Measurements from ENCODE around the gene FAM184A.

FAM184A gene

DNA sequence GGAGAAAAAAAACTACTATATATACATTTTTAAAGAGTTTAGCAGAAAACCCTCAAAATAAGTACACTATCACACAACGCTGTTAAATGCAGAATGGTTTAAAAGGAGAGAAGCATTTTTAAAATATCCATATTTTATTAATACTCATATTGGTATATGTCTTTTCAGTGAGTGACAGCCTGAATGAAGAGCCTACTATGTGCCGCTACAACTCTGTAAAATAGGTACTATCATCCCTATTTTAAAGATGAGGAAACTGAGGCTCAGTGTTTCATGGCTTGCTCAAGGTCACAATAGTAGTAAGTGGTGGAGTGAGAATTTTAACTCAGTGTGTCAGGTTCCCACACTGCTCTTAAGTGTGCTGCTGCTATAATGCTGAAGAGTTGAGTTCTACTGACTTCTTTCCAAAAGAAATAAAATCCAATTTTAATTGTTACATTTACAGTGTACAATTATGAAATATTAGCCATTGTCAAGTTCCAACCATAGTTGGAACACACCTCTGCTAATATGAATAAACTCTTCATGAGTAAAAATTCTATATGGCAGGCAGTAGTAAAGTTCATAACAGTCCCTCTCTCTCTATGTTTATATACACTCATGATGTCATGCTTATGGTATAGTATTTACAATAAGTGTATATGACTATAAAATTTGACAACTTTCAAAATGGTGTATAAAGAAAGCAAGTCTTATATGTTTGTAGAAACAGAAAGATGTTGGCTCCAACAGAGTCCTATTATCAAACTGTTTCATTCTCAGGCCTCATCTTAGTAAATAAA is 3.1 kb downstream of the FAM184A start:
- Histone ChIP-seq H3K4me3 (ENCODE audit: insufficient read depth, low read depth, low read length) (no peak overlapping the region), H3K27ac (ENCODE audit: insufficient read depth, low read depth, low read length, poor library complexity, severe bottlenecking) (no peak overlapping the region), H3K36me3 (ENCODE audit: control insufficient read depth, insufficient read depth, low read length) (no peaks in the 10 kb centered on the region), H3K4me1 (ENCODE audit: control insufficient read depth, insufficient read depth, low read length) (peaks cover 5% of the 10 kb centered on the region), H3K9me3 (ENCODE audit: control insufficient read depth, low read length) (no peaks in the 10 kb centered on the region), H3K27me3 (ENCODE audit: control insufficient read depth, insufficient read depth, low read length, poor library complexity, severe bottlenecking) (peaks cover 26% of the 10 kb centered on the region)
- whole genome bisulfite sequencing, 2 experiments: 100% methylated on average over 1 of the region's 2 CpGs; no CpG with 5 or more reads in 1 of the 2 experiments

DNA sequence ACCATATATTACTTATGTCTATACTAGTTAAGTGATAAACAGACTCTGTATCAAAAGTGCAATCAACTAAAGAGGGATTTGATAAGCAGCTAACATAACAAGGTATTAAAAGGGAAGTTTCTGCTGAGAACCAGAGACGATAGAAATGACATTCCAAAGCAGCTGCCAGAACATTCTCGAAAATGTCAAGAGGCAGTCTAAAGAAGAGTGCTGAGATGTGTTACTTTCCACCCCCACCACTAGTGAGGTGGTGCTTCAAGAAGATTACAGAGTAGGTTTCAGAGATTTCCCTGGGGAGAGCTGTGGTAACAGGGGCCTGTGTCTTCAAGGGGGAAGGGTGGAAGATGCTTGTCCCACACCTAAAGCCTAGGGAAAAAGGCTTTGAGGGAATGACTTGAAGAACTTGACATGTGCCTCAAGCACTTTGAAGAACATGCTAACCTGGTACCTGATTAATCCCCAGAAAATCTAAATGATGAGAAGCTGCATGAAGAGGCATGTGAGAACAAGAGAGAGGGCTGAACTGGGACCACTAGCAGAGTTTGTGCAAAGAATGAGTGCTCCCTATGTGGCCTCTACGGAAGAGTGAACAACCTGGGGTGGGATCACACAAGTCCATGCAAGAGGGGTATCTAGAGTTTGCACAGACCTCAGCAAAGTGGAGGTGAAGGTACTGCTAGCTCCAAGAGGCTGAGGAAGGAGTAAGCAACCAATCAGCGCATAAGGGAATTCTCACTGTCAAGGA is 5.0 kb downstream of the FAM184A start:
- H3K4me1 ChIP-seq (ENCODE audit: control insufficient read depth, insufficient read depth, low read length): no peaks in the 10 kb centered on the region
- no peak overlapping the region for H3K4me3 ChIP-seq (ENCODE audit: insufficient read depth, low read depth, low read length)
- H3K27ac ChIP-seq (ENCODE audit: insufficient read depth, low read depth, low read length, poor library complexity, severe bottlenecking): no peak overlapping the region
- no peaks in the 10 kb centered on the region for H3K36me3 ChIP-seq (ENCODE audit: control insufficient read depth, insufficient read depth, low read length)
- 89 to 93% methylated on average over 4 of the region's 4 CpGs for WGBS, 2 experiments
- H3K27me3 ChIP-seq (ENCODE audit: control insufficient read depth, insufficient read depth, low read length, poor library complexity, severe bottlenecking): peaks cover 10% of the 10 kb centered on the region
- H3K9me3 ChIP-seq (ENCODE audit: control insufficient read depth, low read length): no peaks in the 10 kb centered on the region

DNA sequence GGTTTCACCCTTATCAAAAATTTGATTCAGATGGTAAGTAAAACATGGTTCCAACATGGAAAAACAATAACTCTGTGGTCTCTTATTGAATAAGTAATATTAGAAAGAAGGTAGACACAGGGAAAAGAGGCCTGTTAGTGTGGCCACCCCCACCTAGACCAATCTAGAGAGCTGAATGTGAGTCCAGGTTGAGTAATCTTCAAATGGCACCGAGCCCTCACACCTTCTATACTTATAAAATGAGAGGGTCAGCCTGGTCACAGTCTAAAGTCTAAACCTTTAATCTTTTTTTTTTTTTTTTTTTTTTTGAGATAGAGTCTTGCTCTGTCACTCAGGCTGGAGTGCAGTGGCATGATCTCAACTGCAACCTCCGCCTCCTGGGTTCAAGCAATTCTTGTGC is 6.9 kb downstream of the FAM184A start:
- 94 to 100% methylated on average over 1 to 2 of the region's 2 CpGs for WGBS, 2 experiments
- Histone ChIP-seq H3K36me3 (ENCODE audit: control insufficient read depth, insufficient read depth, low read length) (no peaks in the 10 kb centered on the region), H3K4me3 (ENCODE audit: insufficient read depth, low read depth, low read length) (no peak overlapping the region), H3K27ac (ENCODE audit: insufficient read depth, low read depth, low read length, poor library complexity, severe bottlenecking) (no peak overlapping the region), H3K27me3 (ENCODE audit: control insufficient read depth, insufficient read depth, low read length, poor library complexity, severe bottlenecking) (no peaks in the 10 kb centered on the region), H3K4me1 (ENCODE audit: control insufficient read depth, insufficient read depth, low read length) (no peaks in the 10 kb centered on the region), H3K9me3 (ENCODE audit: control insufficient read depth, low read length) (no peaks in the 10 kb centered on the region)

DNA sequence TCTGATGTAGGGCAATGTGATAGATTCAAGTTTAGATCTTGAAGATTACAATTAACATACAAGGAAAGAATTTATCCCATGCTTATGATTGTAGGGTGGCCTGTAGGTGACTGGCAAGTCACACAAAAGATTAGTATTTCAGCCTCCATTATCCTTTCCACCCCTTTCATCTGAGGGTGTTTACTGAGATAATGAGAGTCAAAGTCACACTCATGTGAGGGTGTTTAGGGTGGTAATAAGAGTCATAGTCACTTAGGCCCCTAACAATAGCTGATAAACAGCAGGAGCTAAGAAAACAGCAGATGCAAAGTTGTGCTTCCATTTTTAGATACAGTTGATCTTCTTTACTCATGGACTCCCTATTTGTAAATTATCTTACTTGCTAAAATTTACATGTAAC is 11.4 kb downstream of the FAM184A start:
- no peaks in the 10 kb centered on the region for H3K4me1 ChIP-seq (ENCODE audit: control insufficient read depth, insufficient read depth, low read length)
- no peaks in the 10 kb centered on the region for H3K9me3 ChIP-seq (ENCODE audit: control insufficient read depth, low read length)
- H3K27ac ChIP-seq (ENCODE audit: insufficient read depth, low read depth, low read length, poor library complexity, severe bottlenecking): no peak overlapping the region
- no peak overlapping the region for H3K4me3 ChIP-seq (ENCODE audit: insufficient read depth, low read depth, low read length)
- H3K36me3 ChIP-seq (ENCODE audit: control insufficient read depth, insufficient read depth, low read length): no peaks in the 10 kb centered on the region
- H3K27me3 ChIP-seq (ENCODE audit: control insufficient read depth, insufficient read depth, low read length, poor library complexity, severe bottlenecking): no peaks in the 10 kb centered on the region

DNA sequence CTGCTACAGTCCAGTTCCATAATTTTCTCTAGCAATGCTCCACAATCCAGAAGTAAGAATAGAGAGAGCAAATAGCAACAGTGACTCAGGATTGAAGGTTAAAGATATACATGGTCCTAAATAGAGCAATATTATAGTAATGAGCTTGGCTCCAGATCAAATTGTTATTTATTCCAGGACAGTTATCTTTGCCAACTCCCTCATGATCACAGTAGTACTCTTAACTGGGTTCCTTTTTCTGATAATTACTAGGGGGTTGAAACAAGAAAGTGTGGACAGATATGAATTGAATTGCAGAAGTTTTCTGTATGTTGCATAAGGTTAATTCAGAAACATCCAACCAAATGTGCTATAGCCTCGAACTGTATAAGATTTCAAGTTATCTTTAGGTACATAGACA is 11.9 kb downstream of the FAM184A start:
- no peaks in the 10 kb centered on the region for H3K9me3 ChIP-seq (ENCODE audit: control insufficient read depth, low read length)
- 100% methylated on average over 1 of the region's 1 CpG; no CpG with 5 or more reads in 1 of the 2 experiments for WGBS, 2 experiments
- no peak overlapping the region for H3K4me3 ChIP-seq (ENCODE audit: insufficient read depth, low read depth, low read length)
- no peaks in the 10 kb centered on the region for H3K36me3 ChIP-seq (ENCODE audit: control insufficient read depth, insufficient read depth, low read length)
- no peaks in the 10 kb centered on the region for H3K27me3 ChIP-seq (ENCODE audit: control insufficient read depth, insufficient read depth, low read length, poor library complexity, severe bottlenecking)
- H3K27ac ChIP-seq (ENCODE audit: insufficient read depth, low read depth, low read length, poor library complexity, severe bottlenecking): no peak overlapping the region
- no peaks in the 10 kb centered on the region for H3K4me1 ChIP-seq (ENCODE audit: control insufficient read depth, insufficient read depth, low read length)

DNA sequence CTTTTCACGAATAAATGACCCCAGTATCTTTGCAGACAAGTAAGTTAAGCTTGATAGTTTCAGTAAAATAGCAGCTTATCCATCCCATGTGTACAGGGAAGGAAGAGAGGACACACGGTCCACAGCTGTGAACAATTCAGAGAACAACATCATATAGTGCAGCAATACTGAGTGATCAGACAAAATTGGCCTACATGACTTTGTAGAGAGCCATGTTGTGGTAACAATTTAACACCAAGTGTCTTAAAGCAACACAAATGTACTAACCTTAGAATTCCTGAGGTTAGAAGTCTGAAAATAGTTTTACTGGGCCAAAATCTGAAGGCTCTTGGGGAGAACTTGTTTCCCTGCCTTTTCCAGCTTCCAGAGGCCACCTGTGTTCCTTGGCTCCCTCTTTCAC is 12.5 kb downstream of the FAM184A start:
- H3K4me3 ChIP-seq (ENCODE audit: insufficient read depth, low read depth, low read length): no peak overlapping the region
- H3K27ac ChIP-seq (ENCODE audit: insufficient read depth, low read depth, low read length, poor library complexity, severe bottlenecking): no peak overlapping the region
- WGBS, 2 experiments: 94 to 96% methylated on average over 2 of the region's 2 CpGs
- H3K27me3 ChIP-seq (ENCODE audit: control insufficient read depth, insufficient read depth, low read length, poor library complexity, severe bottlenecking): no peaks in the 10 kb centered on the region
- H3K4me1 ChIP-seq (ENCODE audit: control insufficient read depth, insufficient read depth, low read length): no peaks in the 10 kb centered on the region
- no peaks in the 10 kb centered on the region for H3K9me3 ChIP-seq (ENCODE audit: control insufficient read depth, low read length)
- no peaks in the 10 kb centered on the region for H3K36me3 ChIP-seq (ENCODE audit: control insufficient read depth, insufficient read depth, low read length)

DNA sequence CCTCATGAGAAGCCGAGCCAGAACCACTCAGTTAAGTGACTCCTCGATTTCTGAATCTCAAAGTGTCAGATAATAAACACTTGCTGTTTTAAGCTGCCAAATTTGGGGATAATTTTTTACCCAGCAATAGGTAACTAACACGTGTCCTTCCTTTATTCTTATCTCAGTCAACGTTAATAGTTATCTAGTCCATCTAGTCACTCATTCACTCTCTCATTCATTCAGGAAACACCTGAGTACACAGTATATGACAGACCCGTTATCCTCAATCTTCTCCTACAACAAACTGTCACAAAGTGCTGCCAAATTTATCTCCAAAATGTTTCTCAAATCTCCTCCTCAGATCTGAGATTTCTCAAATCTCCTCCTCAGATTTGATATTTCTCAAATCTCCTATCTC is 13.1 kb downstream of the FAM184A start:
- Histone ChIP-seq H3K4me3 (ENCODE audit: insufficient read depth, low read depth, low read length) (no peak overlapping the region), H3K9me3 (ENCODE audit: control insufficient read depth, low read length) (no peaks in the 10 kb centered on the region), H3K36me3 (ENCODE audit: control insufficient read depth, insufficient read depth, low read length) (no peaks in the 10 kb centered on the region), H3K27ac (ENCODE audit: insufficient read depth, low read depth, low read length, poor library complexity, severe bottlenecking) (no peak overlapping the region), H3K27me3 (ENCODE audit: control insufficient read depth, insufficient read depth, low read length, poor library complexity, severe bottlenecking) (no peaks in the 10 kb centered on the region), H3K4me1 (ENCODE audit: control insufficient read depth, insufficient read depth, low read length) (no peaks in the 10 kb centered on the region)
- 92% methylated on average over 5 of the region's 5 CpGs for WGBS, 2 experiments

DNA sequence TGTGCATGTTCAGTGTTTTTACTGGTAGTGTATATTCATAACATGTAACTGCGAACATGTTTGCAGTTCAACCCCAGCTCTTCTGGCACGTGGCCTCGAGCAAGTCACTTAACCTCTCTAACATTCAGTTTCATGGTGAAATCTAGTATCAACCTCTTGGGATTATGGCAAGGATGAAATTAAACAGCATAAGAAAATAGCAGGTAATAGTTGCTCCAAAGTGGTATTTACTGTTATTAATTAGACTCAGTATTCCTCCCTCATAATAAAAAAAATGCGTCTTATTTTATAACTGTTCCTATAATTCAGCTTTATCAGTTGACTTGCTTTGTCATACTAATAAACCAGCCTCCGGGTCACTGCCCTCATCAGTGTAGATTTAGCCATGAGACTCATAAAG is 15.0 kb downstream of the FAM184A start:
- H3K27me3 ChIP-seq (ENCODE audit: control insufficient read depth, insufficient read depth, low read length, poor library complexity, severe bottlenecking): no peaks in the 10 kb centered on the region
- no peaks in the 10 kb centered on the region for H3K4me1 ChIP-seq (ENCODE audit: control insufficient read depth, insufficient read depth, low read length)
- no peaks in the 10 kb centered on the region for H3K9me3 ChIP-seq (ENCODE audit: control insufficient read depth, low read length)
- H3K4me3 ChIP-seq (ENCODE audit: insufficient read depth, low read depth, low read length): no peak overlapping the region
- 96 to 97% methylated on average over 5 of the region's 5 CpGs for WGBS, 2 experiments
- H3K27ac ChIP-seq (ENCODE audit: insufficient read depth, low read depth, low read length, poor library complexity, severe bottlenecking): no peak overlapping the region
- no peaks in the 10 kb centered on the region for H3K36me3 ChIP-seq (ENCODE audit: control insufficient read depth, insufficient read depth, low read length)

DNA sequence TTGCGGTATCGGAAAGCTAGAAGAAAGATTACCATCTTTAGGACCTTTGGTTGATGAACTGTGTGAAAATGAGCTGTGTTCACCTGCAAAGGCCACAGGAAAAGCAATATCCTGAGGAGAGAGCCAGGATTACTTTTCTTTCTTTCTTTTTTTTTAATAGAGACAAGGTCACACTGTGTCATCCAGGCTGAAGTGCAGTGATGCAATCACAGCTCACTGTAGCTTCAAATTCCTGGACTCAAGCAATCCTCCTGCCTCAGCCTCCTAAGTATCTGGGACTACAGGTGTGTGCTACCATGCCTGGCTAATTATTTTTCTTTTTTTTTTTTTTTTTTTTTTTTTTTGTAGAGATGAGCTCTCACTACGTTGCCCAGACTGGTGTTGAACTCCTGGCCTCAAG is 17.2 kb downstream of the FAM184A start:
- Histone ChIP-seq H3K9me3 (ENCODE audit: control insufficient read depth, low read length) (no peaks in the 10 kb centered on the region), H3K4me1 (ENCODE audit: control insufficient read depth, insufficient read depth, low read length) (no peaks in the 10 kb centered on the region), H3K27me3 (ENCODE audit: control insufficient read depth, insufficient read depth, low read length, poor library complexity, severe bottlenecking) (no peaks in the 10 kb centered on the region), H3K4me3 (ENCODE audit: insufficient read depth, low read depth, low read length) (no peak overlapping the region), H3K27ac (ENCODE audit: insufficient read depth, low read depth, low read length, poor library complexity, severe bottlenecking) (no peak overlapping the region), H3K36me3 (ENCODE audit: control insufficient read depth, insufficient read depth, low read length) (no peaks in the 10 kb centered on the region)
- WGBS, 2 experiments: 94% methylated on average over 2 of the region's 3 CpGs

DNA sequence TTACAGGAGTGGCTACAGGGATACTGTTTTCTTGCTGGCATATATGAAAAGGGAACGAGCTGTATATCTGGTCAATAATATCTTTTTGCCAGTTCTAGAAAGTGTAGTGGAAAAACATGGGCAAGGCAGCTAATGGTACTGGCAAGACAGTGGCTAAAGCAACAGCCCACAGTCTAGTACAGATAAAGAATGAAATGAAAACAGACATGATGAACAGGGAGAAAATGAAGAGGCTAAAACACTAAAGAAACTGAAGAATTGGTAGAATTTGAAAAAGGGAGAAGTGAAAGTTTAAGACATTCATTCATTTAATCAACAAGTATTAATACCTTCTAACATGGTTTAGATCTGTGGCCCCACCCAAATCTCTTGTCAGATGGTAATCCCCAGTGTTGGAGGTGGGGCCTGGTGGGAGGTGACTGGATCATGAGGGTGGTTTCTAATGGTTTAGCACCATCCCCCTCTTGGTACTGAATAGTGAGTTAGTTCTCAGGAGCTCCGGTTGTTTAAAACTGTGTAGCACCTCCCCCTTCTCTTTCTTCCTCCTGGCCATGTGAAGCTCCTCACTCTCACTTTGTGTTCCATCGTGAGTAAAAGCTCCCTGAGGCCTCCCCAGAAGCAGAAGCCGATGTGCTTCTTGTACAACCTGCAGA is 18.1 kb downstream of the FAM184A start:
- H3K27ac ChIP-seq (ENCODE audit: insufficient read depth, low read depth, low read length, poor library complexity, severe bottlenecking): no peak overlapping the region
- WGBS, 2 experiments: 72 to 76% methylated on average over 4 of the region's 4 CpGs
- no peaks in the 10 kb centered on the region for H3K4me1 ChIP-seq (ENCODE audit: control insufficient read depth, insufficient read depth, low read length)
- H3K9me3 ChIP-seq (ENCODE audit: control insufficient read depth, low read length): no peaks in the 10 kb centered on the region
- H3K4me3 ChIP-seq (ENCODE audit: insufficient read depth, low read depth, low read length): no peak overlapping the region
- H3K27me3 ChIP-seq (ENCODE audit: control insufficient read depth, insufficient read depth, low read length, poor library complexity, severe bottlenecking): no peaks in the 10 kb centered on the region
- no peaks in the 10 kb centered on the region for H3K36me3 ChIP-seq (ENCODE audit: control insufficient read depth, insufficient read depth, low read length)

Data from ectodermal cell (in vitro differentiated cells).